Muscle layer of colon (tissue), 2 donors: Measurements from ENCODE around the gene RARRES1.

Source experiments
- H3K27ac ChIP-seq: one replicate; pipeline ENCODE4 v1.7.0; 2013; ENCODE audit warnings: low read depth, mild to moderate bottlenecking, low read length, moderate library complexity
- H3K27me3 ChIP-seq, 2 donors: one replicate each; pipeline ENCODE4 v1.7.0; 2013; ENCODE audit warnings: low read length in 2 of 2, mild to moderate bottlenecking in 2 of 2; ENCODE audit not compliant: insufficient read depth in 2 of 2, control insufficient read depth in 1 of 2
- H3K36me3 ChIP-seq: one replicate; pipeline ENCODE4 v1.7.0; 2013; ENCODE audit warnings: mild to moderate bottlenecking, low read length; ENCODE audit not compliant: insufficient read depth
- H3K4me1 ChIP-seq: one replicate; pipeline ENCODE4 v1.7.0; 2013; ENCODE audit warnings: mild to moderate bottlenecking, low read length; ENCODE audit not compliant: insufficient read depth
- H3K4me3 ChIP-seq, 2 donors: one replicate each; pipeline ENCODE4 v1.7.0; 2013; ENCODE audit warnings: low read length in 2 of 2, low read depth in 1 of 2, mild to moderate bottlenecking in 1 of 2, moderate library complexity in 1 of 2
- H3K9ac ChIP-seq: one replicate; pipeline ENCODE4 v1.7.0; 2013; ENCODE audit warnings: low read length
- H3K9me3 ChIP-seq: one replicate; pipeline ENCODE4 v1.7.0; 2013; ENCODE audit warnings: mild to moderate bottlenecking, low read length
- donor health status: abdominal sarcoma.
- donor health status: Adenocarcinoma of cecum.

The RARRES1 gene

GRCh38 chr3:158761350-158761749, 29.1 kb upstream of the RARRES1 start:
- Histone ChIP-seq H3K9ac (no peak overlapping the region), H3K36me3 (peaks cover 7% of the 10 kb centered on the region), H3K9me3 (no peaks in the 10 kb centered on the region), H3K4me3 (no peak overlapping the region), H3K27me3 (no peaks in the 10 kb centered on the region), H3K27ac (no peak overlapping the region), H3K4me1 (peaks cover 1% of the 10 kb centered on the region)

- H3K9me3 ChIP-seq: no peaks in the 10 kb centered on the region
- H3K9ac ChIP-seq: no peak overlapping the region
- peaks cover 3% of the 10 kb centered on the region for H3K36me3 ChIP-seq
- H3K4me3 ChIP-seq: no peak overlapping the region
- H3K27me3 ChIP-seq: no peaks in the 10 kb centered on the region
- H3K4me1 ChIP-seq: no peaks in the 10 kb centered on the region
- no peak overlapping the region for H3K27ac ChIP-seq
These were observed 23.2 kb upstream of the RARRES1 start for GRCh38 chr3:158755421-158755820.

GRCh38 chr3:158753854-158754253, 21.6 kb upstream of the RARRES1 start:
- H3K9ac ChIP-seq: no peak overlapping the region
- H3K4me3 ChIP-seq: no peak overlapping the region
- no peaks in the 10 kb centered on the region for H3K27me3 ChIP-seq
- no peaks in the 10 kb centered on the region for H3K9me3 ChIP-seq
- no peaks in the 10 kb centered on the region for H3K4me1 ChIP-seq
- no peaks in the 10 kb centered on the region for H3K36me3 ChIP-seq
- H3K27ac ChIP-seq: no peak overlapping the region

- no peak overlapping the region for H3K4me3 ChIP-seq
- no peaks in the 10 kb centered on the region for H3K27me3 ChIP-seq
- peaks cover 4% of the 10 kb centered on the region for H3K36me3 ChIP-seq
- no peak overlapping the region for H3K27ac ChIP-seq
- H3K9ac ChIP-seq: no peak overlapping the region
- H3K9me3 ChIP-seq: no peaks in the 10 kb centered on the region
- H3K4me1 ChIP-seq: no peaks in the 10 kb centered on the region
These were observed 19.1 kb upstream of the RARRES1 start for GRCh38 chr3:158751316-158751715.

- H3K36me3 ChIP-seq: peaks cover 15% of the 10 kb centered on the region
- no peak overlapping the region for H3K4me3 ChIP-seq
- no peaks in the 10 kb centered on the region for H3K27me3 ChIP-seq
- H3K9ac ChIP-seq: no peak overlapping the region
- H3K4me1 ChIP-seq: no peaks in the 10 kb centered on the region
- no peaks in the 10 kb centered on the region for H3K9me3 ChIP-seq
- H3K27ac ChIP-seq: no peak overlapping the region
These were observed 17.8 kb upstream of the RARRES1 start for GRCh38 chr3:158750016-158750415.

GRCh38 chr3:158749526-158749925, 17.3 kb upstream of the RARRES1 start:
- no peaks in the 10 kb centered on the region for H3K27me3 ChIP-seq
- peaks cover 19% of the 10 kb centered on the region for H3K36me3 ChIP-seq
- H3K9ac ChIP-seq: no peak overlapping the region

GRCh38 chr3:158748237-158748828, 16.1 kb upstream of the RARRES1 start:
- no peak overlapping the region for H3K9ac ChIP-seq
- peaks cover 30% of the 10 kb centered on the region for H3K36me3 ChIP-seq
- H3K27ac ChIP-seq: no peak overlapping the region

More at GRCh38 chr3:158749526-158749925, 17.3 kb upstream of the RARRES1 start:
- no peak overlapping the region for H3K27ac ChIP-seq
- H3K9me3 ChIP-seq: no peaks in the 10 kb centered on the region
- H3K4me1 ChIP-seq: no peaks in the 10 kb centered on the region
- no peak overlapping the region for H3K4me3 ChIP-seq

GRCh38 chr3:158747417-158747816, 15.2 kb upstream of the RARRES1 start:
- H3K9me3 ChIP-seq: no peaks in the 10 kb centered on the region
- H3K27ac ChIP-seq: no peak overlapping the region
- no peak overlapping the region for H3K4me3 ChIP-seq
- H3K9ac ChIP-seq: no peak overlapping the region
- H3K27me3 ChIP-seq: no peaks in the 10 kb centered on the region
- H3K4me1 ChIP-seq: no peaks in the 10 kb centered on the region
- H3K36me3 ChIP-seq: peaks cover 30% of the 10 kb centered on the region

More at GRCh38 chr3:158748237-158748828, 16.1 kb upstream of the RARRES1 start:
- no peak overlapping the region for H3K4me3 ChIP-seq
- no peaks in the 10 kb centered on the region for H3K4me1 ChIP-seq
- H3K27me3 ChIP-seq: no peaks in the 10 kb centered on the region
- no peaks in the 10 kb centered on the region for H3K9me3 ChIP-seq

- H3K9me3 ChIP-seq: no peaks in the 10 kb centered on the region
- no peak overlapping the region for H3K4me3 ChIP-seq
- no peaks in the 10 kb centered on the region for H3K4me1 ChIP-seq
- peaks cover 30% of the 10 kb centered on the region for H3K36me3 ChIP-seq
- H3K9ac ChIP-seq: no peak overlapping the region
- no peak overlapping the region for H3K27ac ChIP-seq
- no peaks in the 10 kb centered on the region for H3K27me3 ChIP-seq
These were observed 13.3 kb upstream of the RARRES1 start for GRCh38 chr3:158745551-158745950.

GRCh38 chr3:158744567-158745288, 12.5 kb upstream of the RARRES1 start:
- no peaks in the 10 kb centered on the region for H3K27me3 ChIP-seq
- no peaks in the 10 kb centered on the region for H3K4me1 ChIP-seq
- no peak overlapping the region for H3K27ac ChIP-seq
- H3K4me3 ChIP-seq: no peak overlapping the region
- no peaks in the 10 kb centered on the region for H3K9me3 ChIP-seq
- no peak overlapping the region for H3K9ac ChIP-seq
- peaks cover 30% of the 10 kb centered on the region for H3K36me3 ChIP-seq

GRCh38 chr3:158743664-158744566, 11.7 kb upstream of the RARRES1 start:
- no peak overlapping the region for H3K27ac ChIP-seq
- H3K27me3 ChIP-seq: no peaks in the 10 kb centered on the region
- H3K36me3 ChIP-seq: peaks cover 30% of the 10 kb centered on the region

More at GRCh38 chr3:158743664-158744566, 11.7 kb upstream of the RARRES1 start:
- Histone ChIP-seq H3K9me3 (no peaks in the 10 kb centered on the region), H3K4me1 (no peaks in the 10 kb centered on the region), H3K4me3 (no peak overlapping the region), H3K9ac (no peak overlapping the region)
